HG02885 (cell line): ENCODE measurements around the gene CPN2.

Experiments used
- ATAC-seq: cut with Tn5 transposase; IDR thresholded peaks from one replicate; pipeline ENCODE4 v1.9.1; 2021; ENCODE audit warnings: mild to moderate bottlenecking; ENCODE audit not compliant: unreplicated experiment, poor library complexity

The CPN2 gene

GRCh38 chr3:194357681-194358080 is 6.6 kb upstream of the CPN2 start:
- no peak for ATAC-seq

DNA sequence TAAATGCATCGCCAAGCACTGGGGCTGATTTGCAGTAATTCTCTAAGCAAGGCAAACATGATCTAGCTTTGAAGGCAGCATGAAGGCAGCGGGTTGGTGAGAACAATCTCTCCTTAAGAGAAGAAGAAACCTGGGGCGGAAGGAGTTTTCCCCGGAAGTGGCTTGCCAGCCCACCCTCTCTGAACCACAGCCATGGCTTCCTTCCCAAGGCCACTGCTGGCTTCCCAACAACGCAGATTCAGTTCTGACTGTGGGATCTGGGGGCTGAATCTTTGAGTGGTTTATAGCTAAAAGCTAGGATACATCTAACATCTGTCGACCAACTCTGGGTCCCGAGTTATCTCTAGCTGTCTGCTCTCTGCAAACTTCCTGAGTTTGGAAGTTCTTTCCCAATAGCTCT is 4.3 kb upstream of the CPN2 start:
- ATAC-seq, result no peak

DNA sequence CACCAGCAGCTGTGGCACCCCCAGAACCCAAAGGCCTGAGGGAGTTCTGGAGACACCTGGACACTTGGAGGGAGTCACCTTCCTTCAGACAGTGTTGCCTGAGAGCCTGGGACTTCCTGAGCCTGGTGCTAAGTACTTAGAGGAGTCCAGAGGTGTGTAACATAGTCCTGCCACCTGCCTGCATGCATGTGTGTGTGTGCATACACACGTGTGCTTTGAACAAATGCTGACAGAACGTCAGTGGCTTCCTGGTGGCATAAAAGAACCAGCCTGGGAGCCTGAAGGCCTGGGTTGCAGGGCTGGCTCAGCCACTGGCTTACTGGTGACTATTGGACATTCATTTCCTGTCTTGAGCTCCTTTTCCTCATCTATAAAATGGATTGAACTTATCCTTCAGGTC is 3.2 kb upstream of the CPN2 start:
- ATAC-seq, result no peak

GRCh38 chr3:194352667-194353246 is 1.6 kb upstream of the CPN2 start:
- ATAC-seq, result no peak

GRCh38 chr3:194351952-194352536 is 916 bp upstream of the CPN2 start:
- ATAC-seq, result no peak

- ATAC-seq, result no peak
Observed at GRCh38 chr3:194350726-194351071, 429 bp downstream of the CPN2 start.

GRCh38 chr3:194348354-194348753 is 2.8 kb downstream of the CPN2 start:
- ATAC-seq, result no peak

DNA sequence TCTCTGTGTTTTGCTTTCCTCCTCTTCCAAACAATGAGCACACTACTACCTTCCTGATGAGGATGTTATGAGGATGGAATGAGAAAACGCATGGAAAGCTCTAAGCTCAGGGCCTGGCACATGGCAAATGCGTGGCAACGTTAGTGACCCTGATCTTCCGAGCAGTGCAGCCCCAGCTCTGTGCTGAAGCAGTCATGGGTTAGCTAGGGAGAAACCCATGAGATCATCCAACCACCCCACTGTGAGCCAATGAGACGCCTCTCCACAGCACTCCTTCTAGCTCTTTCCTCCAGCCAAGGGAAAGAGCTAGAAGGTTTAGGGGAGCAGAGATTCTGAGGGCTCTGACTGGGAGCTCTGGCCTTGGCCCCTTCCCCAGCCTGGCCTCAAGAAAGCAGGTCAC is 4.5 kb downstream of the CPN2 start:
- no peak for ATAC-seq

DNA sequence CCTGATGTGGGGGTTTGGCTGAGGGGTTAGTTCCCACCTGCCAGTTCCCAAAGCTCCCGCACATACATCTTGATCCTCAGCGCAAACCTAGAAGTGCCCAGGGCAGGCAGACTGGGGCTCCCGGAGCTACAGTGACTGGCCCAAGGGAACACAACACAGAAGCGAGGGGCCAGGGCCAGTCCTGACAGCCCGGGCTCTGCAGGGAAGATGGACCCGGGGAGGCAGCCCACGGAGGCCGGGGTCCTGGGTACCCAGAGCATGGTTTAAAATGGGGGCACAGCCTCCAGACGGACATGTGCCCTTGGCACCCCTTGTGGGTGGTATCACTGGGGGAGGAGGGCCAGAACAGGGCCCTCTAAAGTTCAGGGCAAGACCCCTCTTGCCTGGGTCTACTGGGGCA is 5.1 kb downstream of the CPN2 start:
- no peak for ATAC-seq

DNA sequence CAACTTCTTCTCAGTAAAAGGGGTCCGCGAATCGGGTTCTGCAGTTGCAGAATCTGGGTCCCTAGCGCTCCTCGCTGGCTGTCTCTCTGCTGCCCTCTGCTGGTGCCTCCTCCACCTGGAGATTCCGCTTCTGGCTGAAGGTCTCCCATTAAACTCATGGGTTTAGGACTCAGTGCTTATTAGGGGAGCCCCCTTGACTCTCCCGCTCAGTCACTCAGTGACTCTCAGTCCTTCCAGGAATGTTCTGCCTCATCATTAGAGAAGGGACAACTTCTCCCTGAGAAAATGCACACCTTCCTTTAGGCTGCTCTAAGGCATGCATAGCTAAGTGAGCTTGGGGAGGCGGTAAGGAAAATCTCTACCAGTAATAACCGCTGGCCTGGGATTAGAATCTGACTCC is 7.1 kb downstream of the CPN2 start:
- ATAC-seq, result peak; percentile 47

- ATAC-seq, result no peak
Observed at GRCh38 chr3:194343561-194343893, 7.6 kb downstream of the CPN2 start.

- ATAC-seq, result no peak
Observed at GRCh38 chr3:194342861-194343560, 8.1 kb downstream of the CPN2 start.

- no peak for ATAC-seq
Observed at GRCh38 chr3:194340757-194341400, 10.2 kb downstream of the CPN2 start.

- ATAC-seq, result no peak
Observed at GRCh38 chr3:194339840-194340239, 11.3 kb downstream of the CPN2 start.

DNA sequence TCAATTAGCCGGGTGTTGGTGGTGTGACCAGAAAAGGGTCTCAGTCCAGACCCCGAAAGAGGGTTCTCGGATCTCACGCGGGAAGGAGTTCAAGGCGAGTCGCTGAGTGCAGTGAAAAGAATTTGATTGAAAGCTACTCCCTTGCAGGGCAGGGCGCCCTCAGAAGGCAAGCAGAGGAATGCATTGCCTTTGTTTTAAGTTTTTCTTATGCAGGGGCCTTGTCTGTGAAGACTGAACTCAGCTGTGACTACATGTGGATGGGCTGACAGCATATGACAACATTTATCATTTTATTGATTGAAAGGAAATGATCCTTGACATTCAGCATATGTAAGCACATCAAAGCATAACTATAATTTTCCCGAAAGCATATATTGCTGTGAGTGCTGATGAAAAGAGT is 11.8 kb downstream of the CPN2 start:
- ATAC-seq, result no peak

DNA sequence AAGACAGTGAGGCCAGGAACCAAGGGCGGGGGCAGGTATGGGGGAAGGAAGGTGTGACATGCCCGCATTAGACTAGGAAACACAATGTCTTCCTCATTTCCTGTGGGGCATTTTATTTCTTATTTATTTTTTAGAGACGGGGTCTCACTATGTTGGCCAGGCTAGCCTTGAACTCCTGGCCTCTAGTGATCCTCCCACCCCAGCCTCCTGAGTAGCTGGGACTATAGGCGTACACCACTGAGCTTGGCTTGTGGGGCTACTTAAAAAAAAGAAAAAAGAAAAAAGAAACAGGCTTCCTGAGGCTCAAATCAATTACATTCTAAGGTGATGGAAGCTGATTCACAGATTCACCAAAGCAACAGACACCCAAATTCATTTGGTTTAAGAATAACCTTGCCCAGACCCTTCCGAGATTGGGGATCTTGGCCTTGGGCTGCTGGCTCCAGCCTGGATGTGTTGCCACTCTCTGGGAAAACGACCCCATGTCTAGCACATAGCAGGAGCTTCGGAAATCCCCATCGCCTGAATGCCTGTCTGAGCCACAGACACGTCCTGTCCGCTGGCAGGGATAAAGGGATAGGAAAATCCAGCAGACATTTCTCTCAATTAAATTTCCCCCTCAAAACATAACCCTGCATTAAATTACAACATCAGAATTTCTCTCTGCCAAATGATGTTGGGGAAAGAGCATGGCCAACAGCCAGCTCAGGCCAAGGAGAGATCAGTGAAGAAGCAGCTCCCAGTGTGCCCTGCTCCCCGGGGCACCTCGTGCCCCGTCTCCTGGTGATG is 13.0 kb downstream of the CPN2 start:
- ATAC-seq, result no peak

DNA sequence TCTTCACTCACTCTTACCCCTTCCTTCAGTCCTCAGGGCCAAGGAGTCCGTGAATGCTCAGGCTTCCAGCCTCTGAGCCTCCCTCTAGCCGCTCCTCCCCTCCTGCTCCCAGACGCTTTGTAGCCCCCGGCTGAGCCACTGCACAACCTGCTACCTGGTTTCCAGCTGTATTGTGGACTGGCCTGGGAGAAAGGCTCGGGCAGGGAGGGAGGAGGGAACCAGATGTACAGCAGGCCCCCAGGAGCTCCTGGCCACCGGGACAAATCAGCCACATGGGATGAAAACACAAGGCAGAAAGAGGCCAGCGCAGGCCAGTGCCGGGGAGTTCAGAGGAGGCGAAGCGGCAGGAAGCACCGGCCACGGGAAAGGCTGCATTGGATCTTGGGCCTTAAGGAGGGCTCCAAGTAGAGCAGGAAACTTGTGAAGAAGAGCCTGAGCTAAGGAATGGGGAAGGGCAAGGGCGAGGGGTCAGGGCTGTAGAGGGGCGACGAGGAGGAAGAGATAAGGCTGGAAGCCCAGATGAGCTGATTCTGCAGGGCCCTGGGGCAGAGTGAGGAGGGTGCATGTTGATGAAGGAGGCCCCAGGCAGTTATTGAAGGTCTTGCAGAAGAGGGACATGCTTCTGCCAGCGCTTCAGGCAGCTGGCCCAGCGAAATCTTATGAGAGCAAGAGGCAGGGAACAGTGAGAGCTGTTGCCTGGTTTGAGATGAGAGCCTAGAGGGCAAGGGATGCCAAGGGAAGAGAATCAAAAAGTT is 14.3 kb downstream of the CPN2 start:
- ATAC-seq, result no peak

DNA sequence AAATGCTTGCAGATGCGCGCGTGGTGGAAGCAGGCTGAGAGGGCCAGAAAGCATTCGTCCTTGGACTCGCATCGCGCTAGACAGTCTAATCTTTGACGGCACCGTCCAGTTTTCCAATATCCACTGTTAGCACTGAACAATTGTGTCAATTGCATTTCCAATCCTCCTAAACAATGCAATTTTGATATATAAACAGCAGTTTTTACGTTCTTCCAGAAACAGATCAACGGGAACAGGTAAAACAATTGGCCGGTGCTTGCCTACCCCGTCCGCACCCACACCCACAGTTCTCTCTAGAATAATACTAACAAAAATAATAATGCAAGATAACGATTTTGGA is 17.2 kb downstream of the CPN2 start:
- ATAC-seq, result no peak

GRCh38 chr3:194333212-194333980 is 17.7 kb downstream of the CPN2 start:
- peak; percentile 95 for ATAC-seq

GRCh38 chr3:194332858-194333211 is 18.3 kb downstream of the CPN2 start:
- ATAC-seq, result no peak
